ENCODE results near the gene RPUSD2.
A peak's percentile ranks its signal among the peaks of the same experiment; 100 is the strongest.

Gene RPUSD2

DNA sequence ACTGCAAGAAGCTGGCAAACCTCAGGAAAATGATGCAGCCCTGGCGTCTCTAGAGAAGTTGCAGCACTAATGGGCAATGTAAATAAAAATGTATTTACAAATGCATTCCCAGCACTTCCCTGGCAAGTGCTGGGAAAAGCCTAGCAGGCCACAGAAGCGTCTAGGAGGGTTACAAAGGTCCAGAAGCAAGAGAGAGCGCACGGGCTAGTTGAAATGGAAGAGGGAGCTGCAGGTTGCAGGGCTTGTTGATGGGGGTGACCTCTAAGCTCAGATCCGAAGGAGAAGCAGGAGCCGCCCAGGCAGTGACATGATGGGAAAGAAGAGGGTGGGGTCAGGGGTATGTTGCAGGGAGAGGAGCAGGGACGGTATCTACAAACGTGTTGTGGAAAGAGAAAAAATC lies 22.3 kb downstream of the RPUSD2 start:
- Histone ChIP-seq H3K36me3 (ENCODE audit: control insufficient read depth in 2 of 2, insufficient read depth in 2 of 2, low read length in 2 of 2) (no peaks in the 10 kb centered on the region), H3K27me3 (ENCODE audit: control insufficient read depth in 2 of 2, insufficient read depth in 2 of 2, low read length in 2 of 2) (no peaks in the 10 kb centered on the region), H3K4me1 (ENCODE audit: control insufficient read depth in 2 of 2, insufficient read depth in 2 of 2, low read length in 2 of 2) (peaks cover 9 to 13% of the 10 kb centered on the region in 2 donors), H3K9me3 (ENCODE audit: control insufficient read depth in 2 of 2, low read length in 2 of 2) (no peaks in the 10 kb centered on the region), H3K27ac (ENCODE audit: low read depth in 2 of 2, low read length in 2 of 2) (no peak overlapping the region), H3K4me3 (ENCODE audit: low read length in 2 of 2) (peak overlapping the region in 1 of 2 donors; percentile 44), H3K9ac (ENCODE audit: low read depth in 1 of 2, low read length in 2 of 2) (peak overlapping the region in 1 of 2 donors; percentile 38)

- no peak overlapping the region for H3K4me3 ChIP-seq (ENCODE audit: low read length in 2 of 2)
- H3K36me3 ChIP-seq (ENCODE audit: control insufficient read depth in 2 of 2, insufficient read depth in 2 of 2, low read length in 2 of 2), result no peaks in the 10 kb centered on the region
Measured at GRCh38 chr15:40593165-40593564, 24.1 kb downstream of the RPUSD2 start.

DNA sequence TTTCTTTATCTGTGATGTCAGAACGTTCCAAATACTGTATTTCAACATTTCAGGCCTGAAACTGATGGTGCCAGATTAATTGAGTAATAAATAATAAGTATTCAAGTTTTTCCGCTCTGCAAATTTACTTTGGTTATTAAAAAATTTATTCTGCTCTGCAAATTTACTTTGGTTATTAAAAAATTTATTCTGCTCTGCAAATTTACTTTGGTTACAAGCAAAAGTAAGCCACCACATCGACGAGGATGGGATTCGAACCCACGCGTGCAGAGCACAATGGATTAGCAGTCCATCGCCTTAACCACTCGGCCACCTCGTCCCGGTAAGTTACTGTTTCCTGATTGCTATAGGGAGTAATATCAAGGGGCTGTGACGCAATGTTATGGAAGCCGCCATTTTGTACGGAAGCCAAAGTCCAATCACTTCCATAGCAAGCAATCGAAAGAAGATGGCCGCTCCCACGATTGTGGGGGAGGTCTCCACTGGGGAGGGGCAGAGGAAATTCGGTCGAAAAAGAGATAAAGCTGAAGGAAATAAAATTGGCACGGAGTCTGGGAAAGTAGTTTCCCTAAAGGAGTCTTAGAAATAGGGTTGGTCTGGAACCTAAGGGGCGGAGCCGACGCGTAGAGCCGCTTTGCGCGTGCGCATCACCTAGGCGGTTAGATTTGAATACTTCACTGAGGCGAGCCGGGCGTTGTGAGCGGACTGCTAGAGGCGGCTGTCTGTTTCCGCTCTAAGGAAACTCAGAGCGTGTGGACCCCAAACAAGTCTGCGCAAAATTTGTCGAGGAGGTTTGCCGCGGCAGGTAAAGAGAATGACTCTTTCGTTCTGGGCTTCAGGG lies 24.7 kb downstream of the RPUSD2 start, which contains the start of gene KNL1:
Gene KNL1, plus strand, starts transcription at position 662 of the 841 bp plus-strand sequence. CDS start 8,683 bp downstream, outside the sequence.
- Histone ChIP-seq H3K4me1 (ENCODE audit: control insufficient read depth in 2 of 2, insufficient read depth in 2 of 2, low read length in 2 of 2) (peaks cover 9 to 13% of the 10 kb centered on the region in 2 donors), H3K27ac (ENCODE audit: low read depth in 2 of 2, low read length in 2 of 2) (peak within 1 kb of the TSS; percentile 87 to 93), H3K27me3 (ENCODE audit: control insufficient read depth in 2 of 2, insufficient read depth in 2 of 2, low read length in 2 of 2) (no peaks in the 10 kb centered on the region), H3K4me3 (ENCODE audit: low read length in 2 of 2) (peak within 1 kb of the TSS; percentile 84 to 98), H3K9me3 (ENCODE audit: control insufficient read depth in 2 of 2, low read length in 2 of 2) (no peaks in the 10 kb centered on the region), H3K9ac (ENCODE audit: low read depth in 1 of 2, low read length in 2 of 2) (peak within 1 kb of the TSS; percentile 93 to 98), H3K36me3 (ENCODE audit: control insufficient read depth in 2 of 2, insufficient read depth in 2 of 2, low read length in 2 of 2) (no peaks in the 10 kb centered on the region)

More at GRCh38 chr15:40593165-40593564, 24.1 kb downstream of the RPUSD2 start:
- H3K4me1 ChIP-seq (ENCODE audit: control insufficient read depth in 2 of 2, insufficient read depth in 2 of 2, low read length in 2 of 2), result peaks cover 9 to 13% of the 10 kb centered on the region in 2 donors
- H3K9me3 ChIP-seq (ENCODE audit: control insufficient read depth in 2 of 2, low read length in 2 of 2), result no peaks in the 10 kb centered on the region
- no peak overlapping the region for H3K27ac ChIP-seq (ENCODE audit: low read depth in 2 of 2, low read length in 2 of 2)
- H3K9ac ChIP-seq (ENCODE audit: low read depth in 1 of 2, low read length in 2 of 2), result no peak overlapping the region
- H3K27me3 ChIP-seq (ENCODE audit: control insufficient read depth in 2 of 2, insufficient read depth in 2 of 2, low read length in 2 of 2), result no peaks in the 10 kb centered on the region

DNA sequence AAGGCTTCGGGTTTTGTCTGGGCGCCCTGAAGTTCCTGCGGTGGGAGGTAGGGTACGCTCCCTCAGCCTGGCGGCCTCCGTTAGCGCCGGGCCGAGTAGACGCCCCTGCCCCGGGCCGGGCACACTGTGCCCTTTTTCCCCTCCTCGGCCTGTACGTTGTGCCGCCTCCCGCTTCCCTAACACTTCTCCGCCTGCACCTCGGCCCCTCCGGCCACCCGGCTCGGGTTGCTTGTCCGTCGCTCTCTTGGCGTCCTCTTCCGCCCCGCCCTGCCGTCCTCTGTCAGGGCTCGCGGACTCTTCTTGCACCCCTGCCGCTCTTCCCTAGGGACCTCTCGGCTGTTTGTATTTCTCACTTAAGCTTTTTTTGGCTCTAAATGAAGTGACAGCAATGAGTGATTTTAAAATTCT lies 25.3 kb downstream of the RPUSD2 start:
- Histone ChIP-seq H3K9ac (ENCODE audit: low read depth in 1 of 2, low read length in 2 of 2) (peak overlapping the region; percentile 93 to 98), H3K27me3 (ENCODE audit: control insufficient read depth in 2 of 2, insufficient read depth in 2 of 2, low read length in 2 of 2) (no peaks in the 10 kb centered on the region), H3K4me3 (ENCODE audit: low read length in 2 of 2) (peak overlapping the region; percentile 84 to 98), H3K9me3 (ENCODE audit: control insufficient read depth in 2 of 2, low read length in 2 of 2) (no peaks in the 10 kb centered on the region), H3K36me3 (ENCODE audit: control insufficient read depth in 2 of 2, insufficient read depth in 2 of 2, low read length in 2 of 2) (no peaks in the 10 kb centered on the region), H3K4me1 (ENCODE audit: control insufficient read depth in 2 of 2, insufficient read depth in 2 of 2, low read length in 2 of 2) (peaks cover 9 to 13% of the 10 kb centered on the region in 2 donors), H3K27ac (ENCODE audit: low read depth in 2 of 2, low read length in 2 of 2) (peak overlapping the region; percentile 87 to 93)

DNA sequence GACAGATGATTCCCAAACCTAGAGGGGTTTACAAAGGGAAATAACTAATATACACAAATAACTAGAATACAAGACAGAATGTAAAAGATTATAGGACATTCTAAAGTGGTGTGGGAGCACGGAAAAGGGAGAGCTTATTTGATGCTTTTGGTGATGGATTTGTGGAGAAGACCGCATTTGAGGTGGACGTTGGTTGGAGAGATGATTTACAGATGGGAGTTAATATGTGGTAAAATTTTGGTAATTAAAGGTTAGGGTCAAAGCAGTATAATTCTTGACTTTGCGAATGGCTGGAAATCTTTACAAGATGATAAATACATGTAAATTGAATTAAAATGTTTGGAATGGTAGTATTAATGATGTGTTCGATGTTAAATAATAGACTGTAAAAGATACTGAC lies 26.1 kb downstream of the RPUSD2 start:
- Histone ChIP-seq H3K9ac (ENCODE audit: low read depth in 1 of 2, low read length in 2 of 2) (peak overlapping the region in 1 of 2 donors; percentile 93), H3K27ac (ENCODE audit: low read depth in 2 of 2, low read length in 2 of 2) (no peak overlapping the region), H3K4me3 (ENCODE audit: low read length in 2 of 2) (peak overlapping the region; percentile 84 to 98), H3K9me3 (ENCODE audit: control insufficient read depth in 2 of 2, low read length in 2 of 2) (no peaks in the 10 kb centered on the region), H3K4me1 (ENCODE audit: control insufficient read depth in 2 of 2, insufficient read depth in 2 of 2, low read length in 2 of 2) (peaks cover 9 to 10% of the 10 kb centered on the region in 2 donors), H3K27me3 (ENCODE audit: control insufficient read depth in 2 of 2, insufficient read depth in 2 of 2, low read length in 2 of 2) (no peaks in the 10 kb centered on the region), H3K36me3 (ENCODE audit: control insufficient read depth in 2 of 2, insufficient read depth in 2 of 2, low read length in 2 of 2) (no peaks in the 10 kb centered on the region)

GRCh38 chr15:40595773-40596172 lies 26.7 kb downstream of the RPUSD2 start:
- H3K36me3 ChIP-seq (ENCODE audit: control insufficient read depth in 2 of 2, insufficient read depth in 2 of 2, low read length in 2 of 2), result no peaks in the 10 kb centered on the region
- H3K9me3 ChIP-seq (ENCODE audit: control insufficient read depth in 2 of 2, low read length in 2 of 2), result no peaks in the 10 kb centered on the region
- no peak overlapping the region for H3K4me3 ChIP-seq (ENCODE audit: low read length in 2 of 2)
- no peaks in the 10 kb centered on the region for H3K27me3 ChIP-seq (ENCODE audit: control insufficient read depth in 2 of 2, insufficient read depth in 2 of 2, low read length in 2 of 2)
- H3K27ac ChIP-seq (ENCODE audit: low read depth in 2 of 2, low read length in 2 of 2), result no peak overlapping the region
- H3K9ac ChIP-seq (ENCODE audit: low read depth in 1 of 2, low read length in 2 of 2), result no peak overlapping the region
- peaks cover 9% of the 10 kb centered on the region in 2 donors for H3K4me1 ChIP-seq (ENCODE audit: control insufficient read depth in 2 of 2, insufficient read depth in 2 of 2, low read length in 2 of 2)

GRCh38 chr15:40597024-40597423 lies 27.9 kb downstream of the RPUSD2 start:
- no peaks in the 10 kb centered on the region for H3K27me3 ChIP-seq (ENCODE audit: control insufficient read depth in 2 of 2, insufficient read depth in 2 of 2, low read length in 2 of 2)
- H3K4me1 ChIP-seq (ENCODE audit: control insufficient read depth in 2 of 2, insufficient read depth in 2 of 2, low read length in 2 of 2), result peaks cover 6 to 9% of the 10 kb centered on the region in 2 donors
- no peak overlapping the region for H3K9ac ChIP-seq (ENCODE audit: low read depth in 1 of 2, low read length in 2 of 2)
- H3K9me3 ChIP-seq (ENCODE audit: control insufficient read depth in 2 of 2, low read length in 2 of 2), result no peaks in the 10 kb centered on the region
- H3K36me3 ChIP-seq (ENCODE audit: control insufficient read depth in 2 of 2, insufficient read depth in 2 of 2, low read length in 2 of 2), result no peaks in the 10 kb centered on the region
- no peak overlapping the region for H3K4me3 ChIP-seq (ENCODE audit: low read length in 2 of 2)
- H3K27ac ChIP-seq (ENCODE audit: low read depth in 2 of 2, low read length in 2 of 2), result no peak overlapping the region

DNA sequence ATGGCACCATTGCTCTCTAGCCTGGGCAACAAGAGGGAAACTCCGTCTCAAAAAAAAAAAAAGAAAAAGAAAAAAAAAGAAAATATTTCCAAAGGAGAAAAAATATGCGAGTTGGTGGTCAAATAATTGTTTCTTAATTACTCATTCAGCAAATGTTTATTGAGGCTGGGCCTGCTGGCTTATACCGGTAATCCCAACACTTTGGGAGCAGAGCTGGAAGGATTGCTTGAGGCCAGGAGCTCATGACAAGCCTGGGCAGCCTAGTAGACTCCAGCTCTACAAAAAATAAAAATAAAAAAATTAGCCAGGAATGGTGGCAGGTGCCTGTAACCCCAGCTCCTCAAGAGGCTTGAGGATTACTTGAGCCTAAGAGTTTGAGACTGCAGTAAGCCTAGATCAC lies 29.0 kb downstream of the RPUSD2 start:
- no peaks in the 10 kb centered on the region for H3K36me3 ChIP-seq (ENCODE audit: control insufficient read depth in 2 of 2, insufficient read depth in 2 of 2, low read length in 2 of 2)
- H3K27ac ChIP-seq (ENCODE audit: low read depth in 2 of 2, low read length in 2 of 2), result no peak overlapping the region
- H3K27me3 ChIP-seq (ENCODE audit: control insufficient read depth in 2 of 2, insufficient read depth in 2 of 2, low read length in 2 of 2), result no peaks in the 10 kb centered on the region
- no peak overlapping the region for H3K4me3 ChIP-seq (ENCODE audit: low read length in 2 of 2)
- H3K9me3 ChIP-seq (ENCODE audit: control insufficient read depth in 2 of 2, low read length in 2 of 2), result no peaks in the 10 kb centered on the region
- H3K9ac ChIP-seq (ENCODE audit: low read depth in 1 of 2, low read length in 2 of 2), result no peak overlapping the region
- H3K4me1 ChIP-seq (ENCODE audit: control insufficient read depth in 2 of 2, insufficient read depth in 2 of 2, low read length in 2 of 2), result peaks cover 6 to 9% of the 10 kb centered on the region in 2 donors

GRCh38 chr15:40598672-40599071 lies 29.6 kb downstream of the RPUSD2 start:
- no peak overlapping the region for H3K27ac ChIP-seq (ENCODE audit: low read depth in 2 of 2, low read length in 2 of 2)
- no peak overlapping the region for H3K9ac ChIP-seq (ENCODE audit: low read depth in 1 of 2, low read length in 2 of 2)
- no peaks in the 10 kb centered on the region for H3K36me3 ChIP-seq (ENCODE audit: control insufficient read depth in 2 of 2, insufficient read depth in 2 of 2, low read length in 2 of 2)
- H3K9me3 ChIP-seq (ENCODE audit: control insufficient read depth in 2 of 2, low read length in 2 of 2), result no peaks in the 10 kb centered on the region
- H3K4me3 ChIP-seq (ENCODE audit: low read length in 2 of 2), result no peak overlapping the region
- H3K4me1 ChIP-seq (ENCODE audit: control insufficient read depth in 2 of 2, insufficient read depth in 2 of 2, low read length in 2 of 2), result peaks cover 6 to 9% of the 10 kb centered on the region in 2 donors
- no peaks in the 10 kb centered on the region for H3K27me3 ChIP-seq (ENCODE audit: control insufficient read depth in 2 of 2, insufficient read depth in 2 of 2, low read length in 2 of 2)

GRCh38 chr15:40600956-40601355 lies 31.9 kb downstream of the RPUSD2 start:
- no peaks in the 10 kb centered on the region for H3K27me3 ChIP-seq (ENCODE audit: control insufficient read depth in 2 of 2, insufficient read depth in 2 of 2, low read length in 2 of 2)
- H3K4me1 ChIP-seq (ENCODE audit: control insufficient read depth in 2 of 2, insufficient read depth in 2 of 2, low read length in 2 of 2), result no peaks in the 10 kb centered on the region
- H3K4me3 ChIP-seq (ENCODE audit: low read length in 2 of 2), result no peak overlapping the region
- no peak overlapping the region for H3K27ac ChIP-seq (ENCODE audit: low read depth in 2 of 2, low read length in 2 of 2)
- H3K9me3 ChIP-seq (ENCODE audit: control insufficient read depth in 2 of 2, low read length in 2 of 2), result no peaks in the 10 kb centered on the region
- H3K36me3 ChIP-seq (ENCODE audit: control insufficient read depth in 2 of 2, insufficient read depth in 2 of 2, low read length in 2 of 2), result no peaks in the 10 kb centered on the region
- H3K9ac ChIP-seq (ENCODE audit: low read depth in 1 of 2, low read length in 2 of 2), result no peak overlapping the region
